ENCODE data around the gene MAEA.

DNA sequence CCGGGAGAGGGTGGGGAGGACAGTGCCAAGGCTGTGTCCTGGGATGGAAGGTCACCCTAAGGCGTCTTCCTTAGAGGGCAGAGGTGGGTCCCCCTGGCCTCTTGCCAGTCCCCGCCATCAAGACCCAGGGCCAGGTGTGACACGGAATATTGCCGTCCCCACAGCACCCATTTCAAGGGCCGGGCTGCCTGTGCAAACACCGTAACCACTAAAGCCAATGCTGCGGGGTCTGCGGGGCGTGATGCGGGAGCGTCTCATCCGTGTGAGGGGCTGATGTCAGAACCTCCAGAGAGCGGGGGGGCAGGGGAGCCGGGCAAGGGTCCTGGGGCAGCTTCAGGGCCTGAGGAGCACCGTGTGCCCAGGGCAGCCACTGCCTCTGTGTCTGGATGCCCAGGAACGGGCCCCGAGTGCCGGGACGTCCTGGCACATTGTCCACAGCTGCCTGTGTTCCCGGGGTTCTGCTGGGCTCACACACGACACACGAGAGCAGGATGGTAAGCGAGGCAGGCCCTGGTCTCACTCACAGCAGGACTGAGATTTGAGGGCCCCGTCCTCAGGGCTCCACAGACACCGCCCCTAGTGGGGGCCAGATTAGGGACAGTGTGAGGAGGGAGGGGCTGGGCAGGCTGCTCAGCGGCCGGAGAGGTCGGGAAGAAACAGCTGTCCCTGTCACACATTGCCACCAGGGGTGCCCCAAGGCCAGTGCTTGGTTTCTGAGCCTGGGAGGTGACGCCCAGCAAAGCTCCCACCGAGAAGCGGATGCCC is 87.3 kb downstream of the MAEA start:
- TF ChIP-seq, protein P1, sequence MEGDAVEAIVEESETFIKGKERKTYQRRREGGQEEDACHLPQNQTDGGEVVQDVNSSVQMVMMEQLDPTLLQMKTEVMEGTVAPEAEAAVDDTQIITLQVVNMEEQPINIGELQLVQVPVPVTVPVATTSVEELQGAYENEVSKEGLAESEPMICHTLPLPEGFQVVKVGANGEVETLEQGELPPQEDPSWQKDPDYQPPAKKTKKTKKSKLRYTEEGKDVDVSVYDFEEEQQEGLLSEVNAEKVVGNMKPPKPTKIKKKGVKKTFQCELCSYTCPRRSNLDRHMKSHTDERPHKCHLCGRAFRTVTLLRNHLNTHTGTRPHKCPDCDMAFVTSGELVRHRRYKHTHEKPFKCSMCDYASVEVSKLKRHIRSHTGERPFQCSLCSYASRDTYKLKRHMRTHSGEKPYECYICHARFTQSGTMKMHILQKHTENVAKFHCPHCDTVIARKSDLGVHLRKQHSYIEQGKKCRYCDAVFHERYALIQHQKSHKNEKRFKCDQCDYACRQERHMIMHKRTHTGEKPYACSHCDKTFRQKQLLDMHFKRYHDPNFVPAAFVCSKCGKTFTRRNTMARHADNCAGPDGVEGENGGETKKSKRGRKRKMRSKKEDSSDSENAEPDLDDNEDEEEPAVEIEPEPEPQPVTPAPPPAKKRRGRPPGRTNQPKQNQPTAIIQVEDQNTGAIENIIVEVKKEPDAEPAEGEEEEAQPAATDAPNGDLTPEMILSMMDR (IDR thresholded peaks at IDR 0.05): no peak
- TF ChIP-seq EP300 (IDR thresholded peaks at IDR 0.05): no peak

Data from tibial nerve (tissue), 4 donors.